ENCODE results near the gene PPP6R1. TPM values are rescaled to one million over a fixed set of nuclear protein-coding genes. Genes with fewer than 3 reads are reported as not detected.

PPP6R1 gene
- total and polyA plus RNA-seq, 2 of the 13 experiments (the other 11 are each of a cell fraction or from before 2014, with no cell fraction given): 25.8 to 54.0 TPM

DNA sequence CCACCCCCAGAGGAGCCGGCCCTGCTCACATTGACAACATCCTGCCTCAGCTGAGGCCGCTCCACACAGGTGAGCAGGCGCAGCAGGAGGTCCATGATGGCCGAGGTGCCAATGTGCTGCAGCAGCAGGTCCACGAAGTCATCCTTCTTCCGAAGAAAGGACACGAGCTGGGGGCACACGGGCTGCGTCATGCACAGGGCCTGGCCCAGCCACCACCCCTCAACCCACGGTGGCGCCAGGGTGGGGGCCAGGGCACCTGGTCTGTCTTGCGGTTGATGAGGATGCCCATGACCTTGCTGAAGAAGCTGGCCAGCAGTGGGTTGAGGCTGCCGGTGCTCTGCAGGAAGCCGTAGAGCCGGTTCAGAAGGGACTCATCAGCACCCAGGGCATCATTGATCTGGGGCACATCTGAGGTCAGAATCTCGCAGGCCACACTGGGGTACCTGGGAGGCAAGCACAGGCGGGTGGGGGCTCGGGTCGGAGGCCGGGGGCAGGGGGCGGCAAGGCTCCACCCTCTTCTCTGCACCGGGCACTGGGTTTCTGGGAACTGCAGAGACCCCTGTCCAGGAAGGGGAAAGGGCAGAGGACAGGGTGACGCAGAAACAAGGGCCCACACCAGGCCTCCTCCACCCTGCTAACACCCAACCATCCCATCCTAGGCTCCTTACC is 13.4 kb downstream of the PPP6R1 start:
- FAIRE-seq (no peak), ATAC-seq (no peak), DNase-seq (ENCODE audit: low spot score) (no peak)
- ChIA-PET CTCF (ENCODE audit: low intra/inter-chr PET ratio, low total read pairs) (no interaction called here), POLR2A (interaction anchor here (2.2 kb wide), 1 partner anchor 14 kb away, joined by 8 read pairs; the partner anchor contains the start of gene PPP6R1)
- Histone ChIP-seq H3K9me3 (ENCODE audit: low read length) (no peaks in the 10 kb centered on the region), H4K20me1 (ENCODE audit: insufficient read depth, low read length) (peaks cover 29% of the 10 kb centered on the region; the same call in 1 of the 2 replicates), H3K27me3 (ENCODE audit: control insufficient read depth in 1 of 2, insufficient read depth in 2 of 2, low read length in 2 of 2) (no peaks in the 10 kb centered on the region), H3K4me3 (replicated peaks in 1 of 3; ENCODE audit: insufficient read depth in 1 of 3, low read depth in 2 of 3, low read length in 3 of 3) (no peak overlapping the region), H2AFZ (ENCODE audit: low read length) (no peak overlapping the region), H3K4me1 (ENCODE audit: insufficient read depth, low read length) (peaks cover 15% of the 10 kb centered on the region), H3K79me2 (ENCODE audit: insufficient read depth, low read length) (peaks cover 31% of the 10 kb centered on the region), H3K4me2 (ENCODE audit: low read depth, low read length) (no peak overlapping the region), H3K36me3 (replicated peaks in 1 of 2; ENCODE audit: control insufficient read depth in 1 of 2, insufficient read depth in 2 of 2, low read length in 2 of 2) (peaks cover 40 to 79% of the 10 kb centered on the region in 2 experiments), H3K27ac (ENCODE audit: extremely low read length, insufficient read depth, low read length) (no peak overlapping the region), H3K9ac (ENCODE audit: insufficient read depth, low read depth, low read length) (no peak overlapping the region)
- in situ Hi-C loops (cut with HindIII; ENCODE audit: extremely low pct_ligation_motif_present, low pct_unique_long_range_greater_than_20kb) (no loop called here), intact Hi-C loops (cut with micrococcal nuclease; ENCODE audit: unreplicated experiment) (no loop called here)
- TF ChIP-seq ZNF550 (CRISPR knock-in tag; IDR thresholded peaks at IDR 0.05; ENCODE audit: borderline replicate concordance): no peak
- no peak for TF ChIP-seq ZNF160 (CRISPR knock-in tag; IDR thresholded peaks at IDR 0.05)
- no peak for TF ChIP-seq ZNF260 (CRISPR knock-in tag; IDR thresholded peaks at IDR 0.05; ENCODE audit: borderline replicate concordance, low read depth)
- TF ChIP-seq ZNF816 (CRISPR knock-in tag; IDR thresholded peaks at IDR 0.05; ENCODE audit: borderline replicate concordance): no peak
- no peak for TF ChIP-seq ZNF460 (CRISPR knock-in tag; IDR thresholded peaks at IDR 0.05; ENCODE audit: borderline replicate concordance)
- WGBS (ENCODE audit: low lambda C conversion rate): 98% methylated on average over 10 of the region's 23 CpGs
- no TSS peak for BruUV-seq (replicated peaks)

DNA sequence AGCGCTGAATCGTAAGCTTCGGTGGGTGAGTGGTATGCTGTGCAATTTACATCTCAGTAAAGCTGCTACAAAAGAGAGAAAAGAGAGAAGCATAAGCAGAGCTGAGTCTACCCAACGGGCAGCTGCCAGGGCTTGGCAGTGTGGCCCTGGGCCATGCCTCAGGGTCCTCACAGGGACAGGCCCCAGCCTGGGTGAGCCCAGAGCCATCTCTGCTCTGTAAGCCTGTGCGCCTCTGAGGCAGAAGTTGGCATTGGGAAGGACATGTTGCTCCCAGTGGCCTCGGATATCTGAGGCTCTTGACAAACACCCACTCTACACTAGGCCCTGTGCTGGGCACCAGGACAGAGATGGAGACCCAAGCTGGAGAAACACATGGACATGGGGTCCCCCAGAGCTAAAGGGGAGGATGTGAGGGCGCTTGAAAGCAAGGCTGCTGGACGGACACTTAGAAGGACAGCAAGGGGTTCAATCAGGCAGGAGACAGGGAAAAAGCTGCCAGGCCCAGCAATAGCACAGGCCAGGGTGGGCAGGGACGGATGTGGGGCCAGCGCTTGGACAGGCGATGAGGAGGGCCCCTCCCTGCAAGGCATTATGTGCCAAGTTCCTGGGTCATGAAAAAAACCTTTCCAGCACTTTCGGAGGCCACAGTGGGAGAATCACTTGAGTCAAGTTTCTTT is 14.7 kb downstream of the PPP6R1 start:
- no peak for ATAC-seq
- Histone ChIP-seq H3K36me3 (replicated peaks in 1 of 2; ENCODE audit: control insufficient read depth in 1 of 2, insufficient read depth in 2 of 2, low read length in 2 of 2) (peaks cover 46 to 84% of the 10 kb centered on the region in 2 experiments), H3K27me3 (ENCODE audit: control insufficient read depth in 1 of 2, insufficient read depth in 2 of 2, low read length in 2 of 2) (no peaks in the 10 kb centered on the region), H3K4me1 (ENCODE audit: insufficient read depth, low read length) (peaks cover 3% of the 10 kb centered on the region; the same call in 1 of the 2 replicates), H4K20me1 (ENCODE audit: insufficient read depth, low read length) (peaks cover 22% of the 10 kb centered on the region; the same call in 1 of the 2 replicates), H3K9ac (ENCODE audit: insufficient read depth, low read depth, low read length) (no peak overlapping the region), H3K4me2 (ENCODE audit: low read depth, low read length) (no peak overlapping the region), H2AFZ (ENCODE audit: low read length) (no peak overlapping the region), H3K79me2 (ENCODE audit: insufficient read depth, low read length) (peaks cover 20% of the 10 kb centered on the region), H3K9me3 (ENCODE audit: low read length) (no peaks in the 10 kb centered on the region), H3K4me3 (replicated peaks in 1 of 3; ENCODE audit: insufficient read depth in 1 of 3, low read depth in 2 of 3, low read length in 3 of 3) (no peak overlapping the region), H3K27ac (ENCODE audit: extremely low read length, insufficient read depth, low read length) (no peak overlapping the region)
- in situ Hi-C loops (cut with HindIII; ENCODE audit: extremely low pct_ligation_motif_present, low pct_unique_long_range_greater_than_20kb) (no loop called here), intact Hi-C loops (cut with micrococcal nuclease; ENCODE audit: unreplicated experiment) (no loop called here)
- DNase-seq (ENCODE audit: low spot score): no peak
- WGBS (ENCODE audit: low lambda C conversion rate): 94% methylated on average over 10 of the region's 12 CpGs
- FAIRE-seq: no peak
- ChIA-PET CTCF (ENCODE audit: low intra/inter-chr PET ratio, low total read pairs) (no interaction called here), POLR2A (interaction anchor here (2.2 kb wide), 1 partner anchor 15 kb away, joined by 8 read pairs; the partner anchor contains the start of gene PPP6R1)
- BruUV-seq (replicated peaks): no TSS peak
- TF ChIP-seq NFKB2 (CRISPR knock-in tag; IDR thresholded peaks at IDR 0.05; ENCODE audit: borderline replicate concordance) (no peak), EZH2 (conservative IDR thresholded peaks at IDR 0.05; ENCODE audit: low read depth, low read length) (no peak), ZFYVE20 (CRISPR knock-in tag; IDR thresholded peaks at IDR 0.05; ENCODE audit: borderline replicate concordance, low read depth) (no peak), HIVEP1 (CRISPR knock-in tag; IDR thresholded peaks at IDR 0.05) (no peak)
- TF ChIP-seq, protein P1, sequence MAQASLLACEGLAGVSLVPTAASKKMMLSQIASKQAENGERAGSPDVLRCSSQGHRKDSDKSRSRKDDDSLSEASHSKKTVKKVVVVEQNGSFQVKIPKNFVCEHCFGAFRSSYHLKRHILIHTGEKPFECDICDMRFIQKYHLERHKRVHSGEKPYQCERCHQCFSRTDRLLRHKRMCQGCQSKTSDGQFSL (CRISPR knock-in tag; IDR thresholded peaks at IDR 0.05): no peak
- TF ChIP-seq, protein P2, sequence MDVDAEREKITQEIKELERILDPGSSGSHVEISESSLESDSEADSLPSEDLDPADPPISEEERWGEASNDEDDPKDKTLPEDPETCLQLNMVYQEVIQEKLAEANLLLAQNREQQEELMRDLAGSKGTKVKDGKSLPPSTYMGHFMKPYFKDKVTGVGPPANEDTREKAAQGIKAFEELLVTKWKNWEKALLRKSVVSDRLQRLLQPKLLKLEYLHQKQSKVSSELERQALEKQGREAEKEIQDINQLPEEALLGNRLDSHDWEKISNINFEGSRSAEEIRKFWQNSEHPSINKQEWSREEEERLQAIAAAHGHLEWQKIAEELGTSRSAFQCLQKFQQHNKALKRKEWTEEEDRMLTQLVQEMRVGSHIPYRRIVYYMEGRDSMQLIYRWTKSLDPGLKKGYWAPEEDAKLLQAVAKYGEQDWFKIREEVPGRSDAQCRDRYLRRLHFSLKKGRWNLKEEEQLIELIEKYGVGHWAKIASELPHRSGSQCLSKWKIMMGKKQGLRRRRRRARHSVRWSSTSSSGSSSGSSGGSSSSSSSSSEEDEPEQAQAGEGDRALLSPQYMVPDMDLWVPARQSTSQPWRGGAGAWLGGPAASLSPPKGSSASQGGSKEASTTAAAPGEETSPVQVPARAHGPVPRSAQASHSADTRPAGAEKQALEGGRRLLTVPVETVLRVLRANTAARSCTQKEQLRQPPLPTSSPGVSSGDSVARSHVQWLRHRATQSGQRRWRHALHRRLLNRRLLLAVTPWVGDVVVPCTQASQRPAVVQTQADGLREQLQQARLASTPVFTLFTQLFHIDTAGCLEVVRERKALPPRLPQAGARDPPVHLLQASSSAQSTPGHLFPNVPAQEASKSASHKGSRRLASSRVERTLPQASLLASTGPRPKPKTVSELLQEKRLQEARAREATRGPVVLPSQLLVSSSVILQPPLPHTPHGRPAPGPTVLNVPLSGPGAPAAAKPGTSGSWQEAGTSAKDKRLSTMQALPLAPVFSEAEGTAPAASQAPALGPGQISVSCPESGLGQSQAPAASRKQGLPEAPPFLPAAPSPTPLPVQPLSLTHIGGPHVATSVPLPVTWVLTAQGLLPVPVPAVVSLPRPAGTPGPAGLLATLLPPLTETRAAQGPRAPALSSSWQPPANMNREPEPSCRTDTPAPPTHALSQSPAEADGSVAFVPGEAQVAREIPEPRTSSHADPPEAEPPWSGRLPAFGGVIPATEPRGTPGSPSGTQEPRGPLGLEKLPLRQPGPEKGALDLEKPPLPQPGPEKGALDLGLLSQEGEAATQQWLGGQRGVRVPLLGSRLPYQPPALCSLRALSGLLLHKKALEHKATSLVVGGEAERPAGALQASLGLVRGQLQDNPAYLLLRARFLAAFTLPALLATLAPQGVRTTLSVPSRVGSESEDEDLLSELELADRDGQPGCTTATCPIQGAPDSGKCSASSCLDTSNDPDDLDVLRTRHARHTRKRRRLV (CRISPR knock-in tag; IDR thresholded peaks at IDR 0.05): no peak
